Stimulated activated CD4-positive, alpha-beta T cell treated with anti-CD3 and anti-CD28 coated beads, Interleukin-12 subunit alpha, Interleukin-12 subunit beta, amount 100 ng/mL, for 4 hours (primary cell): Measurements from ENCODE around the gene DAGLB.
"Not testable (repeated sequence)": the region's sequence is repeated elsewhere in the genome, so short reads cannot be mapped to it uniquely, and the experiment has no call there.

Experiments
- DNase-seq: peaks from one replicate; pipeline ENCODE4 v3.0.0-alpha.2; 2020

The DAGLB gene

DNA sequence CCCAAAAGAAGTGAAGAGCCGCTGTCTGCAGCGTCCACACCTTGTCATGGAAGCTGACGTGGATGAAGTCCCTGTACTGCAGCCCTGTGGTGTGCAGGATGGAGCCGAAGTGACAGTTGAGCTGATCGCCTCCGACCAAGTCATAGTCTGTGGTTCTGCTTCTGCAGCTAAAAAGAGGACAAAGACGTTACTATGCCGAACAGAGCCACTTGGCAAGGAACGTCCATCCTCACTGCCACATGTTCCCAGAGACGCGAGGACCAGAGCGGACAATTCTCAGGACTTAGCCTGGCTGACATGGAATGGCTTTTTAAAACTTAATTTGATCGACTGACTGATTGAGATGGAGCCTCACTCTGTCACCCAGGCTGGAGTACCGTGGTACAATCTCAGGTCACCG is 21.8 kb downstream of the DAGLB start:
- no peak for DNase-seq

GRCh38 chr7:6423942-6424701 is 23.6 kb downstream of the DAGLB start:
- DNase-seq: no peak

GRCh38 chr7:6422926-6423632 is 24.7 kb downstream of the DAGLB start:
- no peak for DNase-seq

GRCh38 chr7:6422095-6422494 is 25.7 kb downstream of the DAGLB start:
- DNase-seq: no peak

DNA sequence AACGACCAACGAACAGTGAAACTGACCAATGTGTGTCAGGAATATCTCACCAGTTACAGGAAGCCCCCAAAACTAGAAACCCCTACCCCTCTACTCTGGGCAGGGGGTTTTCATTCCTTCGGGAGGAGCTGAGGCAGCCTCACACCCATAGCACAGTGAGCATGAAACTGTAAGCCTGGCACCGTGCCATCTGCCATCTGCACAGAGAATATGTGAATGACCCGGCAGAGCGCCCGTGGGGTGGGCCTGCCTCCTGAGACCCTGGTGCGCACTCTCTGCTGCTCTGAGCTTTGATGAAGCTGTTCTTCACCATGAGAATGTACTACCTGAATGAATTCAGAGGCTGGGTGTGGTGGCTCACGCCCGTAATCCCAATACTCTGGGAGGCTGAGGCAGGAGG is 27.1 kb downstream of the DAGLB start:
- DNase-seq: no peak

GRCh38 chr7:6419310-6419773 is 28.4 kb downstream of the DAGLB start:
- DNase-seq: no peak

GRCh38 chr7:6417408-6417807 is 30.3 kb downstream of the DAGLB start:
- no peak for DNase-seq

- no peak for DNase-seq
These were observed 31.1 kb downstream of the DAGLB start for GRCh38 chr7:6416516-6417145.

DNA sequence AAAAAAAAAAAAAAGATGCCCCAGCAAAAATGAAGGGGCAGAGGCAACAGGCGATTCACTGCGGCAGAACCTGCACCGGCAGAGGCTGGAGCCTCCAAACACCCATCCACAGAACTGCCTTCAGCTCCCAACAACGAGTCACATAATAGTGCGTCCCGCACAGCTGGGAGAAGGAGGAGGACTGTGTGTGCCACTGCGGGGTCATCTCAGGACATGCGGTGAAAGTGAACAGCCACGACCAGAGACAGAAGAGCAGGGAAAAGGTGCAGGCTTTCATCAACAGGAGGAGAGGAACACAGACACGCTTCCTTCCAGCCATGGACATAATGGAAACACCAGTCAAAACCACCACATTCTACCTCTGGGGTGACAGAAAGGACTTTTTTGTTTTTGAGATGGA is 34.1 kb downstream of the DAGLB start:
- DNase-seq: no peak

DNA sequence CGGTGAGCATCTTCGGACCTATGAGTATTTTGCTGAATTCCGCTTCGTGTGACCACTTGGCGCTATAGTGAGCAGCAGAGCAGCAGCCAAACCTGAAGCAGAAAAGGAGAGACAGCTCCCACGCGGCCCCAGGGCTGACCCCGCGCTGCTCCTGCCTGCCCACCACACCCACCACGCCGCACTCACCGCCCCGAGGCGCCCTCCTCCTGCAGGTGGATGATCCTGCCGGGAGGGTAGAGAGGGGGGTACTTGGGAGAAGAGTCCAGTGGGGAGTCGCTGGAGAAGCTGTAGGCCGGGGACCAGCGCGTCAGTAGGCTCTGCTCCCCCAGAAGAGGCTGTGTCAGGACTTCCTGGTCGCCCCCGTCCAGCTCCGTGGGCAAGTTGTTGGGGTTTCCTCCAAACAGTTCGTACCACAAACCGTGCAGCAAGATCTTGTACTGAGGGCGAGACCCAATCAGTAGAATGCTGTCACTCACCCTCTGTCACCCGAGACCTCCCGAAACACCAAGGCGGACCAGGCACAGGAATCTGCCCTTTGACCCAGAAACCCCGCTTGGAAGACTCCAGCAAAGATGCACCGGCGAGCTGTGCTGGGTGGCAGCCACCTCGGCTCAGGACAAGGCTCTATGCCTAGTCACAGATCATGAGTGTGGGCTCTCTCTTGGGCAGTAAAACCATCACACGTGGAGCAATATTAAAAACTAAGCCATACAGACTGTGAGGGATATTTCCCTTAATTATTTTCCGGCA is 37.6 kb downstream of the DAGLB start:
- DNase-seq: no peak

GRCh38 chr7:6409091-6409490 is 38.7 kb downstream of the DAGLB start:
- no peak for DNase-seq

GRCh38 chr7:6407434-6407833 is 40.3 kb downstream of the DAGLB start:
- no peak for DNase-seq

DNA sequence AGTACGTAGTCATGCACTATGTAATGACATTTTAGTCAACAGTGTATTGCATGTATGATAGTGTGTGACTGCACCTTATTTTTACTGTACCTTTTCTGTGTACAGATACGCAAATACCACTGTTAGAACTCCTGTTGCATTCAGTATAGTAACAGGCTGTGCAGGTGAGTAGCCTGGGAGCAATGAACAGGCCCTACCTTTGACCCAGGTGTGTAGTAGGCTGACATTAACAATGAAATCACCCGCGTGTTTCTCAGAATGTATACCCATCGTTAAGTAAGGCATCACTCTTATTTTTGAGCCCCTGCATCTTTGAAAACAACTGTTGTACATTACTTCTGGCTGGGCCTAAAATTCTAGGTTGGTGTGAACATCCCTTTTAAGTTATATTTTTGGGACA is 41.6 kb downstream of the DAGLB start:
- DNase-seq: no peak

DNA sequence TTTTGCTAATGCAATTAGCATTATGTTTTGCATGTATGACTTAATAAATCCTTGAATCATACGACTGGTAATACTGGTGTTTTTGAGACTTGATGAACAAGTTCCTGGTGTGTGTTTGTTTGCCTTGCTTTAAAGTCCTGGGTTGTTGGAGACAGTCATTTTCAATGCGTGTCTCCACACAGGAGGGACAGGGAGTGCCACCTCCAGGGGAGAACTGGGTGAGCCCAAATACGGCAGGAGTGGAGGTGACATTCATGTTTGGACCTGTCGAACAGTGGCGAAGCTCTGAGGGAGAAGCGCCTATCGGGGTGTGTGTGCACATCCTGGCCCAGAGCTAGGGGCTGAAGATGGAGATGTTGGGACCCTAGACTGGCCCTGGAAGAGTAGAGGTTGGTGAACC is 43.8 kb downstream of the DAGLB start:
- no peak for DNase-seq

DNA sequence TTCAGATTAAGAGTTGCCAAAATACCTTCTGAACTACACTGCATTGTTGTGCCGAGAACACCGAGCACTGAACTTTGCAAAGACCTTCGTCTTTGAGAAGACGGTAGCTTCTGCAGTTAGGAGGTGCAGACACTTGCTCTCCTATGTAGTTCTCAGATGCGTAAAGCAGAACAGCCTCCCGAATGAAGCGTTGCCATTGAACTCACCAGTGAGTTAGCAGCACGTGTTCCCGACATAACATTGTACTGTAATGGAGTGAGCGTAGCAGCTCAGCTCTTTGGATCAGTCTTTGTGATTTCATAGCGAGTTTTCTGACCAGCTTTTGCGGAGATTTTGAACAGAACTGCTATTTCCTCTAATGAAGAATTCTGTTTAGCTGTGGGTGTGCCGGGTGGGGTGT is 45.0 kb downstream of the DAGLB start:
- DNase-seq: no peak

- DNase-seq: no peak
These were observed 45.7 kb downstream of the DAGLB start for GRCh38 chr7:6402041-6402440.

DNA sequence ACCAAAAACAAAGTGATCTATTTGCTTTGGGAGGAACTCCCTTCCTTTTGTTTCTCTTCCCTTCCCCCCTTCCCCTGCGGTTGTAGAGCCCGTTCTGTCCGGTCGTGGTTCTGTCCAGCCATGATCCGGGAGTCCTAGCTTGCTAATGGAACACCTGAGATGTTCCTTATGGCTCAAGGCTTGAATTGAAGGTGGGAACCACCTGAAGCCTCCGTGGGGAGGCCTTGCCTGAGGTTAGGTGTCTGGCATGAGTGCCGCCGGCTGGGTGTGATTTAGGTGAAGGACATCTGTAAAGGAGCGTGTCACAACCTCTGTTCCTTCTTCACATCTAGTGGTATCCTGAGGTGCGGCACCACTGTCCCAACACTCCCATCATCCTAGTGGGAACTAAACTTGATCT is 46.2 kb downstream of the DAGLB start:
- no peak for DNase-seq

DNA sequence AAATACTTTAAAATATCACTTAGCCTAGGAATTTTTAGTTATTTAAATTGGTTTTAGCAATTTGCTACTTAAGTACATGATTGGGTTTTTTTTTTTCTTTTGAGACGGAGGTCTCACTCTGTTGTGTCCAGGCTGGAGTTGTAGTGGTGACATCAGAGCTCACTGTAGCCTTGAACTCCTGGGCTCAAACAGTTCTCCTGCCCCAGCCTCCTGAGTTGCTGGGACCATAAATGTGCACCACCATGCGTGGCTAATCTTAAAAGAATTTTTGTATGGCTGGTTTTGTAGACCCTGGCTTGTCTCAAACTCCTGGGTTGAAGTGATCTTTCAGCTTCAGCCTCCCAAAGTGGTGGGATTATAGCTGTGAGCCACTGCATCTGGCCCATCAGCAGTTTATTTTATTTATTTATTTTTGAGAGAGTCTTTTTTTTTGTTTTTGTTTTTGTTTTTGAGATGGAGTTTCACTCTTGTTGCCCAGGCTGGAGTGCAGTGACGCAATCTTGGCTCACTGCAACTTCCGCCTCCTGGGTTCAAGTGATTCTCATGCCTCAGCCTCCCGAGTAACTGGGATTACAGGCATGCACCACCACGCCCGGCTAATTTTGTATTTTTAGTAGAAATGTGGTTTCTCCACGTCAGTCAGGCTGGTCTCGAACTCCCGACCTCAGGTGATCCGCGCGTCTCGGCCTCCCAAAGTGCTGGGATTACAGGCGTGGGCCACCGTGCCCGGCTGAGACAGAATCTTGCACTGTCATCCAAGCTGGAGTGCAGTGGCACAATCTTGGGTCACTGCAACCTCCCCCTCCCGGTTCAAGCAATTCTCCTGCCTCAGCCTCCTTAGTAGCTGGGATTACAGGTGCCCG is 47.3 kb downstream of the DAGLB start:
- DNase-seq: not testable (repeated sequence)

DNA sequence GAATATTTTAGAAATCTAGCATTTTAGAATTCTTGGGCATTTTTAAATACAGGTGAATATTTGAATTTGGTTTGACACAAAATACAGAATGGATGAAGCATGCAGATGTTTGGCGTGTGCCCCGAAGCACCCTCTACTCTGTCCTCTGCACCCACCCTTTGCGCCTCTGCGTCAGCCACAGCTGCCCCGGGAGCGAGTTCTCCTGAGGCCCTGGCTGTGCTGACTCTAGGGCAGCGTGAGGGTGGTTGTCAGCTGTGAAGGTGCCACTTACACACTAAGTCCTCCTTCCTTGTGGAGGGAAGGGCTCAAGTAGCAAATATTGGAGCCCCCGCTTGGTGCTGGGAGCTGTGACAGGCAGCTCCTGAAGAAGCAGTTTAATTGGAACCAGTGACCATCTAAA is 48.4 kb downstream of the DAGLB start:
- no peak for DNase-seq

GRCh38 chr7:6398943-6399342 is 48.8 kb downstream of the DAGLB start:
- DNase-seq: no peak

DNA sequence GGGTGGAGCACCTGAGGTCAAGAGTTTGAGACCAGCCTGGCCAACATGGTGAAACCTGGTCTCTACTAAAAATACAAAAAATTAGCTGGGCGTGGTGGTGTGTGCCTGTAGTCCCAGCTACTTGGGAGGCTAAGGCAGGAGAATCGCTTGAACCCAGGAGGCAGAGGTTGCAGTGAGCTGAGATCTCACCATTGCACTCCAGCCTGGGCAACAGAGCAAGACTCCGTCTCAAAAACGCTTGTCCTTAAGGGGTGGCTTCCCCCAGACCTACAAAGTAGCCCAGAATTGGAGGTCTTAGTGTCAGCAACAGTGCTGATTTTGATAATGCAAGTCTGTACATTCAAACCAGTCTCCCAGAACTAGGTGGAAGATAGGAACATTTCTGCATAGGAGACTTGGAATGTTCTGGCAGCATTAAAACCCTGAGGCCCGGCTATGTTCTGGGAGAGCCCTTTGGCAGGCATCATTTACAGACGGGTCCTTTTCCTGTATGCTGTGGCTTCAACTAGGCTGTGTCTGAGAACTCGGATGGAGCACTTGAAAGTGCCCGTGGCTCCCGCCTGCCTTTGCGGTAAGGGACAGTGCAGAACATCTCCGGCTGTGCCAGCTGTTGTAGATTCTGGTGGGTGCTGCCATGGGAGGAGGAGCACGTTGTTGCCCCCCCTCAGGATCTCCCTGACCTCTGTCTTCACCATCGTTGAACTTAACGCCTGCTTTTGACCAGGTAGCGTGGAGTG is 49.8 kb downstream of the DAGLB start:
- DNase-seq: not testable (repeated sequence)
